Measurements from ENCODE around the gene SLC16A10.

- no peak for TF ChIP-seq EP300 (IDR thresholded peaks at IDR 0.05; ENCODE audit: low read depth)
- TF ChIP-seq, protein P1, sequence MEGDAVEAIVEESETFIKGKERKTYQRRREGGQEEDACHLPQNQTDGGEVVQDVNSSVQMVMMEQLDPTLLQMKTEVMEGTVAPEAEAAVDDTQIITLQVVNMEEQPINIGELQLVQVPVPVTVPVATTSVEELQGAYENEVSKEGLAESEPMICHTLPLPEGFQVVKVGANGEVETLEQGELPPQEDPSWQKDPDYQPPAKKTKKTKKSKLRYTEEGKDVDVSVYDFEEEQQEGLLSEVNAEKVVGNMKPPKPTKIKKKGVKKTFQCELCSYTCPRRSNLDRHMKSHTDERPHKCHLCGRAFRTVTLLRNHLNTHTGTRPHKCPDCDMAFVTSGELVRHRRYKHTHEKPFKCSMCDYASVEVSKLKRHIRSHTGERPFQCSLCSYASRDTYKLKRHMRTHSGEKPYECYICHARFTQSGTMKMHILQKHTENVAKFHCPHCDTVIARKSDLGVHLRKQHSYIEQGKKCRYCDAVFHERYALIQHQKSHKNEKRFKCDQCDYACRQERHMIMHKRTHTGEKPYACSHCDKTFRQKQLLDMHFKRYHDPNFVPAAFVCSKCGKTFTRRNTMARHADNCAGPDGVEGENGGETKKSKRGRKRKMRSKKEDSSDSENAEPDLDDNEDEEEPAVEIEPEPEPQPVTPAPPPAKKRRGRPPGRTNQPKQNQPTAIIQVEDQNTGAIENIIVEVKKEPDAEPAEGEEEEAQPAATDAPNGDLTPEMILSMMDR (IDR thresholded peaks at IDR 0.05), result no peak
Observed at GRCh38 chr6:111118826-111119225, 31.5 kb downstream of the SLC16A10 start.
